ENCODE data around the gene MAP4K5. TPM values are rescaled to one million over a fixed set of nuclear protein-coding genes. Genes with fewer than 3 reads are reported as not detected.

MAP4K5 gene
- total and polyA plus RNA-seq, 12 donors, result 9.2 to 205 (median 33.4) TPM

GRCh38 chr14:50489851-50490250, 42.5 kb downstream of the MAP4K5 start:
- intact Hi-C loops (cut with DNase I), result no loop called here
- H3K4me3 ChIP-seq, result no peak overlapping the region
- 89 to 98% (median 91%) methylated on average over 3 of the region's 3 CpGs for WGBS, 4 donors
- TF ChIP-seq POLR2A (IDR thresholded peaks at IDR 0.05), result no peak
- TF ChIP-seq, protein P1, sequence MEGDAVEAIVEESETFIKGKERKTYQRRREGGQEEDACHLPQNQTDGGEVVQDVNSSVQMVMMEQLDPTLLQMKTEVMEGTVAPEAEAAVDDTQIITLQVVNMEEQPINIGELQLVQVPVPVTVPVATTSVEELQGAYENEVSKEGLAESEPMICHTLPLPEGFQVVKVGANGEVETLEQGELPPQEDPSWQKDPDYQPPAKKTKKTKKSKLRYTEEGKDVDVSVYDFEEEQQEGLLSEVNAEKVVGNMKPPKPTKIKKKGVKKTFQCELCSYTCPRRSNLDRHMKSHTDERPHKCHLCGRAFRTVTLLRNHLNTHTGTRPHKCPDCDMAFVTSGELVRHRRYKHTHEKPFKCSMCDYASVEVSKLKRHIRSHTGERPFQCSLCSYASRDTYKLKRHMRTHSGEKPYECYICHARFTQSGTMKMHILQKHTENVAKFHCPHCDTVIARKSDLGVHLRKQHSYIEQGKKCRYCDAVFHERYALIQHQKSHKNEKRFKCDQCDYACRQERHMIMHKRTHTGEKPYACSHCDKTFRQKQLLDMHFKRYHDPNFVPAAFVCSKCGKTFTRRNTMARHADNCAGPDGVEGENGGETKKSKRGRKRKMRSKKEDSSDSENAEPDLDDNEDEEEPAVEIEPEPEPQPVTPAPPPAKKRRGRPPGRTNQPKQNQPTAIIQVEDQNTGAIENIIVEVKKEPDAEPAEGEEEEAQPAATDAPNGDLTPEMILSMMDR (IDR thresholded peaks at IDR 0.05), result no peak
- no peaks in the 10 kb centered on the region for H3K36me3 ChIP-seq (replicated peaks in 1 of 2)
- no peaks in the 10 kb centered on the region for H3K27me3 ChIP-seq
- no peaks in the 10 kb centered on the region for H3K9me3 ChIP-seq (replicated peaks in 1 of 3)
- no peak for DNase-seq
- no peak overlapping the region for H3K27ac ChIP-seq
- no peaks in the 10 kb centered on the region for H3K4me1 ChIP-seq (replicated peaks in 1 of 2)

GRCh38 chr14:50488521-50488920, 43.8 kb downstream of the MAP4K5 start:
- Histone ChIP-seq H3K27me3 (no peaks in the 10 kb centered on the region), H3K4me1 (replicated peaks in 1 of 2) (no peaks in the 10 kb centered on the region), H3K9me3 (replicated peaks in 1 of 3) (no peaks in the 10 kb centered on the region), H3K4me3 (no peak overlapping the region), H3K27ac (no peak overlapping the region), H3K36me3 (replicated peaks in 1 of 2) (no peaks in the 10 kb centered on the region)
- intact Hi-C loops (cut with DNase I), result no loop called here
- WGBS, 4 donors, result 96 to 100% (median 98%) methylated on average over 1 of the region's 1 CpG
- TF ChIP-seq, protein P1 (IDR thresholded peaks at IDR 0.05), result no peak
- TF ChIP-seq POLR2A (IDR thresholded peaks at IDR 0.05), result no peak
- DNase-seq, result no peak

DNA sequence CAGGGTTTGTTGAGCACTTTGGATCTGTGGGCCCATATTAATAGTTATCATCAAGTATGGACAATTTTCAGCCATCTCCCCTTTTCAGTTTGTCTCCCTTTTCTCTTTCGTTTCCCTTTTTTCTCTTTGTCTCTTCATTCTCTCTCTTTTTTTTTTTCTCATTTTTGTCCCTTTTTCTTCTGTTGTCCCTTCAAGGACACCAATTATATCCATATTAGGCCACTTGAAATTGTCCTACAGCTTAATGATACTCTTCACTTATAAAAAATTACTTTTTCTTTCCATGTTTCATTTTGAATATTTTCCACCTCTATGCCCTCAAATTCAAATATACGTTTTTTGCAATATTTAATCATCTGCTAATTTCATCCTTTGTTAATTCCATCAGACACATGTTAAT, 53.3 kb downstream of the MAP4K5 start:
- Histone ChIP-seq H3K9me3 (replicated peaks in 1 of 3) (no peaks in the 10 kb centered on the region), H3K4me3 (no peak overlapping the region), H3K36me3 (replicated peaks in 1 of 2) (no peaks in the 10 kb centered on the region), H3K4me1 (replicated peaks in 1 of 2) (no peaks in the 10 kb centered on the region), H3K27ac (no peak overlapping the region), H3K27me3 (no peaks in the 10 kb centered on the region)
- WGBS, 4 donors, result 93 to 98% (median 97%) methylated on average over 2 of the region's 2 CpGs
- no peak for DNase-seq
- intact Hi-C loops (cut with DNase I), result no loop called here
- no peak for TF ChIP-seq POLR2A (IDR thresholded peaks at IDR 0.05)
- TF ChIP-seq, protein P1 (IDR thresholded peaks at IDR 0.05), result no peak

DNA sequence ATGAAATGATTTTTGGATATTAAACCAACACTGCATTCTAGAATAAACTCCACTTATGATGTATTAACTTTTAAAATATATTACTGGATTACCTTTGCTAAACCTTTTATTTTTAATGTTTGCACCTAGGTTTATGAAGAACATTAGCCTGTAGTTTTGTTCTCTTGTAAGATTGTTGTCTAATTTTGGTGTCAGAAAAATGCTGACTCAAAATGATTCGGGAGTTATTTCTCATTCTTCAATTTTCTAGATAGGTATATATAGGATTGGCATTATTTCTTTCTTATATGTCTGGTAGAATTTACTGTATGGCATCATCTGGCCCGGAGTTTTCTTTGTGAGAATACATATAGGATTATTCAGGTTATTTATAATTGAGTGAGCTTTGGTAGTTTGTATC, 54.6 kb downstream of the MAP4K5 start:
- H3K36me3 ChIP-seq (replicated peaks in 1 of 2), result peaks cover 0 to 3% of the 10 kb centered on the region in 2 donors
- TF ChIP-seq, protein P1 (IDR thresholded peaks at IDR 0.05), result no peak
- no peak for TF ChIP-seq POLR2A (IDR thresholded peaks at IDR 0.05)
- WGBS, 4 donors, result 90 to 92% (median 92%) methylated on average over 2 of the region's 2 CpGs
- DNase-seq, result no peak
- no peaks in the 10 kb centered on the region for H3K4me1 ChIP-seq (replicated peaks in 1 of 2)
- peaks cover 0 to 6% (median 6%) of the 10 kb centered on the region in 3 donors for H3K9me3 ChIP-seq (replicated peaks in 1 of 3)
- H3K27ac ChIP-seq, result no peak overlapping the region
- intact Hi-C loops (cut with DNase I), result no loop called here
- H3K4me3 ChIP-seq, result no peak overlapping the region
- no peaks in the 10 kb centered on the region for H3K27me3 ChIP-seq

Measured in adrenal gland (tissue), 12 donors.